KBM-7 (cell line): ENCODE data around the gene PPP4C.
"Not testable (repeated sequence)": the region's sequence is repeated elsewhere in the genome, so short reads cannot be mapped to it uniquely, and the experiment has no call there.

Experiments used
- DNase-seq: peaks from one replicate; pipeline ENCODE4 v3.0.0-alpha.2; 2015
- in situ Hi-C: fragments of 300-500 bp; cut with MboI; formaldehyde crosslinking; loops from 2 replicates; pipeline ENCODE4 v1.14.3; 2020; ENCODE audit warnings: low sequenced_read_pairs, low pct_unique_long_range_greater_than_20kb, mixed read lengths

PPP4C gene

GRCh38 chr16:30091474-30092372, 15.9 kb downstream of the PPP4C start, which contains the start of gene TBX6:
Gene TBX6, minus strand, starts transcription at chr16:30091924. Its CDS starts 731 bp downstream, at chr16:30091193.
- in situ Hi-C loops, result no loop called here

GRCh38 chr16:30092373-30093010, 16.7 kb downstream of the PPP4C start:
- peak; percentile 99 for DNase-seq

More at GRCh38 chr16:30091474-30092372, 15.9 kb downstream of the PPP4C start, which contains the start of gene TBX6:
- peak; percentile 94 for DNase-seq

GRCh38 chr16:30094541-30095165, 18.9 kb downstream of the PPP4C start:
- DNase-seq, result no peak
- in situ Hi-C loops, result no loop called here

More at GRCh38 chr16:30092373-30093010, 16.7 kb downstream of the PPP4C start:
- in situ Hi-C loops, result no loop called here

DNA sequence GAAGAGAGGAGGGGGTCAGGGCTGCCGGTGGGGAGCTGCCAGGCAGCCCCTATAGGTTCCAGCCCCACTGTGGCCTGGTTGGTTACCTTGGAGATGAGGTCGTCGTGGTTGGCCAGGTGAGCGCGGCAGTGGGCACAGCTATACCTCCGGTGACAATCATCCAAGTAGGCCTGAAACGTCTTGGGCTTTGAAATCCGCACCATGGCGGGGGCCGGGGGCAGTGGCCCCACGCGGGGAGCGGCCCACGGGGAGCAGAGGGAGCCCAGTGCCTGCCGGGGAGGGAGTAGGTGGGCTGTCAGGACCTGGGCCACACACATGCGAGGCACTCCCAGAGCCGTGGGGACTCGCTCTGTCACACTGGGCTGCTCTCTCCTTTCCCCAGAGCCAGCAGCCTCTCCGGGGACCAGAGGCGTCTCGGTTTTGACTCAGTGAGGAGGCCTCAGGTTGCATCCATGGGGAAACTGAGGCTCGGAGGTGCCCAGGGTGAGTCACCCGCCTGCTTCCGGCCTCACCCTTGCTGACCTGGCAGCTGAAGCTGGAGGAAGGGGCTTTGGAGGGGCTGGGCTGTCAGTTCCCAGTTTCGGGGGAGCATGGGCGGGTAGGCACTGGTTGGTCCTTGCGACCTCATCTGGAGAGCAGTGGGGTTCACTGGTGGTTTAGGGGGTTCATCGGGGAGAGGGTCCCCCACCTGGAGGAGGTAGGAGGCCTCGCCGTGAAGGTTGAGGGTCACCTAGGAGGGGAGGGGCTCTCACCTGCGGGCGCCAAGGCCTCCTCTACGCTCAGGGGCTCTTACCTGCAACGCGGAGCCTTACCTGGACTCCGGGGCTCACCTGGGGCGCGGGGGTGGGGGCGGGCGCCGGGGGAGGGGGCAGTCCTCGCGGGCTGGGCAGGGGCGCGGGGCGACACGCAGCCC, 19.6 kb downstream of the PPP4C start:
- no peak for DNase-seq
- in situ Hi-C loops, result no loop called here

DNA sequence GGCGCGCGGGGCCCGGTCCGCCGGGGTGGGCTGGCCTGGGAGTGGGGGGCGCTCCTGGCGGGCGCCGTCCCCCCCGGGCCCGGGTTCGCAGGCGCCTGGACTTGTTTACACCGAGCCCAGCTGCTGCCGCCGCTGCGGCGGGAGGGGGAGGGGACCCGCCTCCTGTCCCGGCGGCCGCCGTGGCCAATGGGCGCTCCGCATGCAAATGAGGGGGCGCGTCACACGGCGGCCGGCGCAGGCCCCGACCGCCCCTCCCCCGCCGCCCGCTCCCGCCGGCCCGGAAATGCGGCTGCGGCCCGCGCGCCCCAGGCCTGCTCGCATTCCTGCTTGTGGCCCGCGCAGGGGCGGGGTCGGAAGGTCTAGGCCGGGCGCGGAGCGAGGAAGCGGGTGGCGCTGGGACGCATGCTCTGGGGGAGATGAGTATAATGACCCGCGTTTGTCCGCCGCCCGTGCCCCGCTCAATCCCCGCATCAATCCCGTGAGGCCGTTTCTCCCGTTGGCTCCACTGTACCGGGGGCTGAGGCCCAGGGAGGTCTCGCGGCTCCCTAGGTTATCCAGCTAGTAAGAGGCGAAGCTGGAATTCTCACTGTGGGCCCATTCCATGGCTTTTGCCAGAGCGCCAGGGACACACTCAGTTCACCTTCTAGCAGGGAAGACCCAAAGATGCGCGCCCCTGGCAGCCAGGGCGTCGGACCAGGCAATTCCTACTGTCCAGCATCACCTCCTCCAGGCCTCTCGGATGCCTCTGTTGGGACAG, 20.5 kb downstream of the PPP4C start, which contains the start of gene YPEL3:
TSS of gene YPEL3 (minus strand) at position 109 of the 757 bp plus-strand sequence. CDS start 731 bp downstream, outside the sequence.
- peak; percentile 83 for DNase-seq
- in situ Hi-C loops, result no loop called here

DNA sequence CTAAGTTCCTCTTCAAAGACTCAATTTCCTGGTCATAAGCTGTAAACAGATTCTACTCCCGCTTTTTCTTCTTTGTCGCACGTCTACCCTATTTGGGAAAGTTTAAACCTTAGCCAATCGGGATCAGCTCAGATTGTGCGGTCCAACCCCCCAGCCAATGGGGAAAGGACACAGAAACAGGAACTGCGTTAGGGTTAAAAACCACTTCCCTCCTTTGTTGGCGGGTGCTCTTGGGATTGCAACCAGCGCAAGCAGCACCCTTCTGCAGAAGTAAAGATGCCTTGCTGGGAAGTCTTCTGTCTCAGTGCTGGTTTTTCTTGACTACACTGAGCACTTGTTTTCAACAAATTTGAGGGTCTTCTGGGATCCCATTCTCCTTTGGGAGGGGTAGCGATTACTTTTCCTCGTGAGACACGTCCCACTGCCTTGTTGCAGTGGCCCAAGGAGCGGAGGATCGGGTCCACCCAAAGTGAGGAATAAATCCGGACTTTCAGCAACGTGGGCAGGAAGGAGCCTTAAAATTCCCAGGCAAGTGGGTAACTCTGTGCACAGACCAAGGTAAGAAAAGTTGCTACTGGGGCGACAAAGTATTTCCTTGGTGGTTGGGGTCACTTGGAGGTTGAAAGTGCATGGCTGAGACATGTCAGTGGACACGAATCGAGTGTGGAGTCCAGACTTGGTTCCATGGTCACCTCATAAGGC, 21.2 kb downstream of the PPP4C start:
- in situ Hi-C loops, result no loop called here
- DNase-seq, result peak; percentile 48

- in situ Hi-C loops, result no loop called here
- DNase-seq, result no peak
These were observed 28.3 kb downstream of the PPP4C start for GRCh38 chr16:30104090-30104489.

- no peak for DNase-seq
- in situ Hi-C loops, result no loop called here
These were observed 28.7 kb downstream of the PPP4C start for GRCh38 chr16:30104492-30104891.

DNA sequence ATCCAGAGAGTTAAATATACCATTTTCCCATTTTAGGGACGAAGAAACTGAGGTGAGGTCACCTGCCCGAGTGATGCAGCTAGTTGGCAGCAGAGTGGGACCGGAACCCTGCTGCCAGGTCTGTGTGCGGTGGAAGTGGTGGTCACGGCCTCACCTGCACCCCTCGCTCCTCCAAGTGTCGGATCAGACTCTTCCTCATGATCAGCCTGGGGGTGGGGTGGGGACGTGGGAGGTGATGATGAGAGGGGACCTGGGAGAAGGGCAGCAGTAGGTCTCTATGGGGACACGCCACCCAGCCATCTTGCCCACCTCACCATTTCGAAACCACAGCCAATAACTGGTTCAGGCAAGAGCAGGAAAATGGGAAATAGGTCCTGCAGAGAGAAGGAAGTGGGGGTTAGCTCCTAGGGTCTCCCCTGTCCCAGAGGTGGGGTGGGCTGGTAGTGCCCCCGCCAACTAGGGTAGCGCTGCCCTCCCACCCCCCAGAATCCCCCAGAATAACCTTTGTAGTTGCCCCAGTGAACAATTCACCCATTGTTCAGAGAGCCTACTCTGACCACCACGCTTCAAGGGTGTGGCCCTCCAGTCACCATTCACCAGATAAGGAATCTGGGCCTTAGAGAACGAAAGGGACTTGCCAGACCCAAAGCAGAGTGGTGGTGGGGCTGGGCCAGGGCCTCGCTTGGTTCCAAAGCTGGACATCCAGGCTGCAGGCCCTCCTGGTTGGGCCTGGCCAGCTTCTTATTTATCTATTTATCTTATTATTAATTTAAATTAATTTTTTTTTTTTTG, 32.5 kb downstream of the PPP4C start:
- no peak for DNase-seq
- in situ Hi-C loops, result no loop called here

DNA sequence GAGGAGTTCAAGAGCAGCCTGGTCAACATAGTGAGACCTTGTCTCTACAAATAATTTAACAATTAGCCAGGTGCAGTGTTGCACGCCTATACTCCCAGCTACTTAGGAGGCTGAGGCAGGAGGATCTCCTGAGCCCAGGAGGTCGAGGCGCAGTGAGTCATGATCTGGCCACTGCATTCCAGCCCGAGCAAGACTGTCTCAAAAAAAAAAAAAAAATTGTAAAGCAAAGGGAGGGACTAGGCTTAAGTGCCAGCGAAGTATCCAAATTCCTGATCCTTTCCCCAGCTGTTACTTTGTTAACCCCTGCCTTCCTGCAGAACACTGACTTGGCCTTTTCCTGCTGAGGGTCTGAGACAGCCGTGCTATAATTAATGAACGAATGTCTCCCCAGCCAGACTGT, 34.9 kb downstream of the PPP4C start:
- in situ Hi-C loops, result no loop called here
- DNase-seq, result no peak

GRCh38 chr16:30112197-30113030, 36.6 kb downstream of the PPP4C start:
- peak; percentile 45 for DNase-seq
- in situ Hi-C loops, result no loop called here

DNA sequence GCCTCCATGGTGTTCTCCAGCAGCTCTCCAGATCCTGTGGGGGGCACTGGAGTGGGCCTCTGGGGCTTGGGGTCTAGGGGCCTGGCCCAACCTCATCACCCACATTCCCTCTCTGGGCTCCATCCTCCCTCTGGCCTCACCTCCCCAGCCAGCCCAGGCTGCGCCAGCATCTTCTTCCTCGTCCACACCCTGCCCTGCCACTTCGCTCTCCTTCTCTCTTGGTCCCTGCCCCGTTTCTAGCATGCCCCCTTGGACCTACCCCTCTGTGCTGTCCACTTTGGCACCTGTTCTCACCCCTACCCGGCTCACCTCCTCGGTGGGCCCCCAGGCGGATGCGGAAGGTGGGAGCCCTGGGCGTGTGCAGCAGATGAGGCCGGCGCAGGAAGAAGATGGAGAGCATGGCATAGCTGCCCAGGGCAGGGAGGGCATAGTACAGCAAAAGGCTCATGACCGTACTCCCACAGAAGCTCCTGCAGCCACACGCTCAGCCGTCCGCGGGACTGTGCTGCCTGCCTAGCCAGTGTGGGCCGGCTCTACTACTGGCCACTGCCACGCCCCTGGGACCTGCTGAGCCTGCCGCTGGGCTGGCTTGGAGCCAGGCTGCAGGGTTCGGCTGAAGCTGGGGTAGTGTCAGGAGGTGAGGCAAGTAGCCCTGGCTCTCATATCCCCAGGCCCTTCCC, 37.4 kb downstream of the PPP4C start, which contains the start of gene GDPD3:
TSS of gene GDPD3 (minus strand) at position 507 of the 680 bp plus-strand sequence. CDS start at position 448, 59 bp downstream.
- in situ Hi-C loops, result no loop called here

GRCh38 chr16:30113711-30114333, 38.0 kb downstream of the PPP4C start:
- in situ Hi-C loops, result no loop called here
- no peak for DNase-seq

More for the DNA sequence above, 37.4 kb downstream of the PPP4C start, which contains the start of gene GDPD3:
- no peak for DNase-seq

DNA sequence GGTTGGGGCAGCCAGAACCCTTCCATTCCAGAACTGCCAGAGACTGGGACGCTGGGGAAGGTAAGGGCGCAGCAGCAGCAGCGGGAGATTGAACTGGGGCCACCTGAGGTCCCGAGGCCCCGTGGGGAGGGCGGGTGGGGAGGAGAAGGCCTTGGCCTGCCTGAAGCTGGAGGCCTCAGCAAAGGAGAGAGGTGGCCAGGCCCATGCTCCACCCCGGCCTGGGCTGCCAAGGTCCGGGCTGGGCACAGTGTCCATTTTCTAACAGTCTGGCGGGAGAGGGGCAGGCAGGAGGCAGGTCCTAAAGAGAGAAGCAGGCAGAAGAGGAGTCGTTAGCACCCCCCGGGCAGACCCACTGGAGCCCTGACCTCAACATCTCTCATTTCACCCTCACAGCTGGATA, 38.6 kb downstream of the PPP4C start:
- no peak for DNase-seq
- in situ Hi-C loops, result no loop called here

GRCh38 chr16:30114833-30115232, 39.0 kb downstream of the PPP4C start:
- DNase-seq, in situ Hi-C loops: not testable (repeated sequence)
